ENCODE data around the gene FBL. TPM values are rescaled to one million over a fixed set of nuclear protein-coding genes. Genes with fewer than 3 reads are reported as not detected.
"Not testable (repeated sequence)": the region's sequence is repeated elsewhere in the genome, so short reads cannot be mapped to it uniquely, and the experiment has no call there.

Gene FBL
- polyA plus RNA-seq, 1 donor (not counting 4 experiments of a cell fraction or from before 2014, with no cell fraction given), result 357 TPM

GRCh38 chr19:39809368-39809767 is 36.8 kb downstream of the FBL start:
- Histone ChIP-seq H3K9me3 (ENCODE audit: control insufficient read depth, low read depth, low read length) (no peaks in the 10 kb centered on the region), H3K27ac (ENCODE audit: control insufficient read depth, insufficient read depth, low read length) (no peak overlapping the region), H3K79me2 (ENCODE audit: control insufficient read depth, insufficient read depth, low read length) (no peaks in the 10 kb centered on the region), H3K4me2 (ENCODE audit: control insufficient read depth, extremely low read depth, insufficient read depth, low read depth, low read length) (no peak overlapping the region), H2AFZ (ENCODE audit: control insufficient read depth, low read length) (no peak overlapping the region), H3K9ac (ENCODE audit: control insufficient read depth, extremely low read depth, insufficient read depth, low read length) (no peak overlapping the region), H3K4me3 (ENCODE audit: control insufficient read depth in 2 of 3, extremely low read depth in 1 of 3, insufficient read depth in 2 of 3, low read depth in 1 of 3, low read length in 3 of 3) (no peak overlapping the region), H4K20me1 (ENCODE audit: control insufficient read depth, extremely low read depth, insufficient read depth, low read length) (no peaks in the 10 kb centered on the region), H3K4me1 (ENCODE audit: control insufficient read depth, extremely low read depth, insufficient read depth, low read length) (no peaks in the 10 kb centered on the region), H3K27me3 (ENCODE audit: control insufficient read depth, extremely low read depth, insufficient read depth, low read length) (no peaks in the 10 kb centered on the region), H3K36me3 (ENCODE audit: control insufficient read depth in 2 of 2, extremely low read depth in 1 of 2, insufficient read depth in 2 of 2, low read length in 2 of 2) (no peaks in the 10 kb centered on the region), H3K9me1 (ENCODE audit: control insufficient read depth, extremely low read depth, insufficient read depth, low read length) (no peaks in the 10 kb centered on the region)
- no peak for DNase-seq (ENCODE audit: low read depth, low spot score)
- dilution Hi-C loops (cut with MboI; ENCODE audit: extremely low pct_ligation_motif_present, low sequenced_read_pairs), result no loop called here
- FAIRE-seq, result no peak
- no peak for TF ChIP-seq CTCF (optimal IDR thresholded peaks at IDR 0.05 in 1 of 3, IDR thresholded peaks at IDR 0.05 in 1 of 3, conservative IDR thresholded peaks at IDR 0.05 in 1 of 3; ENCODE audit: extremely low read depth in 1 of 3, insufficient read depth in 2 of 3, low read length in 3 of 3)
- no peak for TF ChIP-seq EZH2 (IDR thresholded peaks at IDR 0.05; ENCODE audit: low read length)

DNA sequence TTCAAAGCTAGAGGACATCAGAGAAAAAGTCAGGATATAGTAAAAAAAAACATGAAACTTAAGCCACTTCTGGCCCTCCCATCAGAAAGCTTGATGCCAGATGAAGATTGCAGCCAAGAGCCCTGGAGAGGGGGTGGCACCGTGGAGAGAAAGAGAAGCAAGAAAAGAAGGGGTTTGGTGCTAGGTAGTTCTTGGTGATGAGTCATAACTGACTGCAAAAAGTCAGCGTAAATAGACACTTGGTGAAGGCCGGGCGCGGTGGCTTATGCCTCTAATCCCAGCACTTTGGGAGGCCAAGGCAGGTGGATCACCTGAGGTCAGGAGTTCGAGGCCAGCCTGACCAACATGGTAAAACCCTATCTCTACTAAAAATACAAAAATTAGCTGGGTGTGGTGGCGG is 37.5 kb downstream of the FBL start:
- H3K27me3 ChIP-seq (ENCODE audit: control insufficient read depth, extremely low read depth, insufficient read depth, low read length); H3K79me2 ChIP-seq (ENCODE audit: control insufficient read depth, insufficient read depth, low read length); DNase-seq (ENCODE audit: low read depth, low spot score); H3K4me3 ChIP-seq (ENCODE audit: control insufficient read depth in 2 of 3, extremely low read depth in 1 of 3, insufficient read depth in 2 of 3, low read depth in 1 of 3, low read length in 3 of 3); H3K9ac ChIP-seq (ENCODE audit: control insufficient read depth, extremely low read depth, insufficient read depth, low read length); FAIRE-seq; dilution Hi-C loops (cut with MboI; ENCODE audit: extremely low pct_ligation_motif_present, low sequenced_read_pairs); H2AFZ ChIP-seq (ENCODE audit: control insufficient read depth, low read length); H3K4me2 ChIP-seq (ENCODE audit: control insufficient read depth, extremely low read depth, insufficient read depth, low read depth, low read length); H3K36me3 ChIP-seq (ENCODE audit: control insufficient read depth in 2 of 2, extremely low read depth in 1 of 2, insufficient read depth in 2 of 2, low read length in 2 of 2); H3K9me1 ChIP-seq (ENCODE audit: control insufficient read depth, extremely low read depth, insufficient read depth, low read length); H3K9me3 ChIP-seq (ENCODE audit: control insufficient read depth, low read depth, low read length); H3K4me1 ChIP-seq (ENCODE audit: control insufficient read depth, extremely low read depth, insufficient read depth, low read length); H3K27ac ChIP-seq (ENCODE audit: control insufficient read depth, insufficient read depth, low read length); H4K20me1 ChIP-seq (ENCODE audit: control insufficient read depth, extremely low read depth, insufficient read depth, low read length): not testable (repeated sequence)

DNA sequence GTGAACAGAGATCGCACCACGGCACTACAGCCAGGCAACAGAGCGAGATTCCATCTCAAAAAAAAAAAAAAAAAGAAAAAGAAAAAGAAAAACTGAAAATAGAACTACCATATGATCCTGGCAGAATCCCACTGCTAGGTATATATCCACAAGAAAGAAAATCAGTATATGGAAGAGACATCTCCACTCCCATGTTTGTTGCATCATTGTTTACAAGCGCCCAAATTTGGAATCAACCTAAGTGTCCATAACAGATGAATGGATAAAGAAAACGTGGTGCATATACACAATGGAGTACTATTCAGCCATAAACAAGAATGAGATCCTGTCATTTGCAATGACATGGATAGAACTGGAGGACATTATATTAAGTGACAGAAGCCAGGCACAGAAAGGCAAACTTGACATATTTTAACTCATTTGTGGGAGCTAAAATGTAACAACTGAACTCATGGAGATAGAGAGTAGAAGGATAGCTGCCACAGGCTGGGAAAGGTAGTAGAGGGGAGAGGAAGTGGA is 38.3 kb downstream of the FBL start:
- Histone ChIP-seq H3K4me3 (ENCODE audit: control insufficient read depth in 2 of 3, extremely low read depth in 1 of 3, insufficient read depth in 2 of 3, low read depth in 1 of 3, low read length in 3 of 3) (no peak overlapping the region), H3K4me2 (ENCODE audit: control insufficient read depth, extremely low read depth, insufficient read depth, low read depth, low read length) (no peak overlapping the region), H4K20me1 (ENCODE audit: control insufficient read depth, extremely low read depth, insufficient read depth, low read length) (no peaks in the 10 kb centered on the region), H3K36me3 (ENCODE audit: control insufficient read depth in 2 of 2, extremely low read depth in 1 of 2, insufficient read depth in 2 of 2, low read length in 2 of 2) (no peaks in the 10 kb centered on the region), H3K79me2 (ENCODE audit: control insufficient read depth, insufficient read depth, low read length) (no peaks in the 10 kb centered on the region), H3K27ac (ENCODE audit: control insufficient read depth, insufficient read depth, low read length) (no peak overlapping the region), H3K4me1 (ENCODE audit: control insufficient read depth, extremely low read depth, insufficient read depth, low read length) (no peaks in the 10 kb centered on the region), H3K9ac (ENCODE audit: control insufficient read depth, extremely low read depth, insufficient read depth, low read length) (no peak overlapping the region), H3K9me3 (ENCODE audit: control insufficient read depth, low read depth, low read length) (no peaks in the 10 kb centered on the region), H3K27me3 (ENCODE audit: control insufficient read depth, extremely low read depth, insufficient read depth, low read length) (no peaks in the 10 kb centered on the region), H2AFZ (ENCODE audit: control insufficient read depth, low read length) (no peak overlapping the region), H3K9me1 (ENCODE audit: control insufficient read depth, extremely low read depth, insufficient read depth, low read length) (no peaks in the 10 kb centered on the region)
- dilution Hi-C loops (cut with MboI; ENCODE audit: extremely low pct_ligation_motif_present, low sequenced_read_pairs), result no loop called here
- FAIRE-seq (no peak), DNase-seq (ENCODE audit: low read depth, low spot score) (no peak)
- TF ChIP-seq CTCF (optimal IDR thresholded peaks at IDR 0.05 in 1 of 3, IDR thresholded peaks at IDR 0.05 in 1 of 3, conservative IDR thresholded peaks at IDR 0.05 in 1 of 3; ENCODE audit: extremely low read depth in 1 of 3, insufficient read depth in 2 of 3, low read length in 3 of 3) (no peak), EZH2 (IDR thresholded peaks at IDR 0.05; ENCODE audit: low read length) (no peak)

All from keratinocyte (primary cell).